NCI-H2107 treated with DMSO at 0.1 percent for 48 hours (cell line): Measurements from ENCODE around the gene ZBTB16.

Source experiments
- DNase-seq: peaks from one replicate; lab custom pipeline; 2025; ENCODE audit not compliant: unreplicated experiment; lab: John Stamatoyannopoulos, UW

ZBTB16 gene

DNA sequence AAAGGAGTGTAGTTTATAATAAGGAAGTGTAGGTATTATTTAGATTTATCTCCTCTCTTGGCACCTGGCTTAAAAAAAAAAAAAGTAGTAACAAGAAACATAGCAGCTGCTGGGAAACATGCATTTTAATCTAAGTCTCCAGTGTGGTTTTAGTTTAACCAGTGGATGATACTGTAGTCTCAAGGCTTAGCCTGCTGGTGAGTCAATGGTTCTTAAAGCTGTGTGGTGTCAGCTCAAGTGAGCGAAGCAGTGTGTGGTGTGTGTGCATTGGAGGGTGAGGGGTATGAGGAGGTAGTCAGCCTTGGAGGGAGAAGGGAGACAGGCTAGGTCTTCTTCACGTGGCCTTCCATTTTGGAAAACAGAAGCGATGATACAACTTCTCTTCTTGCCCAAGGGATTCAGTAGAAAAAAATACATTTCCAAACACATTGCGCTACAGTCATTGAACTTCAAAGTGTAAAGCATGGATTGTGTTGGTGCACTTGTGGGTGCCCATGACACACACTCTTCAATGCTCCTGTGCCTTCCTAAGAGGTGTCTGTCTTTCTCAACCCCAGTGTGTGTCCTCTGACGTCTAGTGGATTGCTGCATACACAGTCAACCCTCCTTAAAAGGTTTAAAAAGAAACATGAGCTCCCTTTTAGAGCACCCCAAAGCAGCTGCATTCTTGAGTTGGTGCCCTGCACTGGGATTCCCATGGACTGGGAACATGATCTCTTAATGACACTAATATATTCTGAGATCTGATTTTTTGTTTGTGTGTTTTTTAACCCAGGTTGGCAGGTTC, 40.1 kb downstream of the ZBTB16 start:
- DNase-seq, result peak; percentile 45

DNA sequence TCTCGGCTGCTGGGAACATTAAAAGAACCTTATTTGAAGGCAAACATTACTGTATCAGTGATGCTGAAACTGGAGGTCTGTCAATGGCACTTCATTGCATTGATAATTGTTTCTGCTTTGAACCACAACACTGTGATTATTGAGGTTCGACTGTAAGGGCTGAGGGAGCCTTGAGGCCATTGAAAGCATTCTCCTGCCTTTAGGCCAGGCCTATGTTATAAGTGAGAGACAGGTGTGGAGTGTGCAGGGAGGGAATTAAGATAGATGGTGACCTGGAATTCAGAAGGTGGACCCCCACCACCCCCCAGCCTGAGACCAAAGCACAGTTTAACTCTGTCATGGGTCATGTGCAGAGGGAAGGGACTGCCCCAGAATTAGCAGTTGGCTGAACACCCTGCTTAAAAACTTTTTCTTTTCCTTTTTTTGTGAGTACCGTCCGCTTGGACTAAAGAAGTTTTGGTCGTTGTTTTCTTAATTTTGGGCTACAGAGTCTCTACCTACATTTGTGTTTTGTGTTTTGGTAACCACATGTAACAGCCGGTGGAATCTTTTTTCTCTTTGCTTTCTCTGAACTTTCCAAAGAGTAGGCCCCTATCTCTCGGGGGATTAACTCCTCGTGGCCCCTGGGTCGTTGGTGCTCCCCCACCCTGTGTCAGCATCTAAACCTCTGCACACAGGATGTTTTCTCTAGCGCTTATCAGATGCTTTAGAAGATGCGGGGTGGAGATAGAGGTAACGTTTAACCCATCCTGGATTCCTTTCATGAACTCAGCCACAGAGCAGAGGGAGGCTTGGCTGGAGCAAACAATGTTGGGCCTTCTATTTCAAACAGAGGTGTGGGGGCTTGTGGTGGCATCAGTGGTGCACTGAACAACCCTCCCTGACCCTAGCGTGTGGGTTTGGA, 43.7 kb downstream of the ZBTB16 start:
- no peak for DNase-seq

DNA sequence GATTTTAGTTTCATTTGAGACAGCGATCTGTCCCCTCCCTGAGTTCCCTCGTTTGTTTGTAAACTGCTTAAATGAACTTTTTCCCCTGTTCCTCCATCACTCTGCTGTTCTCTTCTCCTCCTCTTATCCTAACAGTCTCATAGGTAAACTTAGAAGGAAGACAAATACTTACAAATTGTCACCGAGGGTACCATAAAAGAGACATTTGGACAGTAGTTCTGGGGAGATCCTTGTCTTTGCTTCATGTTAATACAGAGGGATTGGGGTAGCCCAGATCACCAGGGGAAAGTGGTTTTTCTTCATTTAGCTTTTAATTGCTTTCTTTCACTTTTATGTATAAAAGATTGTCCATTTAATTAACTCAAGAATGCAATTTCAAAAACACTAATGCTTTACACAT, 46.1 kb downstream of the ZBTB16 start:
- no peak for DNase-seq

DNA sequence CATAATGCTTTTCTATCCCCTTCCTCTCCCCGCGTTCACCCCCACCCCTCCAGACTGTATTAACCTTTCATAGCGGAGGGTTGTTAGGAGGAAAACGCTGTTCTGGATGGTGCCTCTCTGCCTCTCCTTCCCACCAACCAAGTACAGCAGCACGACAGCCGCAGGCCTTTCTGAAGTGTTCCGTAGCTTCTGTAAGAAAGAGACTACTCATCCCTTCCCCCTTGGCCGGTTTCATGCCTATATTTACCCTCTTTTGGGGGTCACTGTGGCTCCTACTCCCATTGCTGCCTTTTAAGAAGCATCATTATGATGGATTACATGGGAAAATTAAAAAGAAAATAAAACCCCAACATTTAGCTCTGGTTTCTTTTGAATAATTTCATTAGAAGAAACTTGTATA, 46.5 kb downstream of the ZBTB16 start:
- no peak for DNase-seq

DNA sequence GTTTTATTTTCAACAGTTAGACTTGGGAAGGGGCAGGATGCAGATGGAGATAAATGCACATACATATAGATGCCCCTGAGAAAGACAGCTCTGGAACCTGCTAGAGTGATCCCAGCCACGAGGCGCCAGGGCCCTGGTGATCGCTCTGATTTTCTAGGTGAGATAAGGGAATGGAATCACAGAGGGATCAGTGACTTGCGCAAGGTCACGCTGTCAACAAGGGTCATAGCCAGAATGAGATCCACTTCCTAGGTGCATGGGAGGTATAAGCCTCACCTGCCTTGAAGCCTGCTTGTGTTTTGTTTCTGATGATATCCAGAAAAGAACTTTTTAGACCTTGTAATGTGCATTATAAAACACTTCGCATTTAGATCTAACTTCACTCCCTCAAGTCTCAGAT, 47.5 kb downstream of the ZBTB16 start:
- no peak for DNase-seq

DNA sequence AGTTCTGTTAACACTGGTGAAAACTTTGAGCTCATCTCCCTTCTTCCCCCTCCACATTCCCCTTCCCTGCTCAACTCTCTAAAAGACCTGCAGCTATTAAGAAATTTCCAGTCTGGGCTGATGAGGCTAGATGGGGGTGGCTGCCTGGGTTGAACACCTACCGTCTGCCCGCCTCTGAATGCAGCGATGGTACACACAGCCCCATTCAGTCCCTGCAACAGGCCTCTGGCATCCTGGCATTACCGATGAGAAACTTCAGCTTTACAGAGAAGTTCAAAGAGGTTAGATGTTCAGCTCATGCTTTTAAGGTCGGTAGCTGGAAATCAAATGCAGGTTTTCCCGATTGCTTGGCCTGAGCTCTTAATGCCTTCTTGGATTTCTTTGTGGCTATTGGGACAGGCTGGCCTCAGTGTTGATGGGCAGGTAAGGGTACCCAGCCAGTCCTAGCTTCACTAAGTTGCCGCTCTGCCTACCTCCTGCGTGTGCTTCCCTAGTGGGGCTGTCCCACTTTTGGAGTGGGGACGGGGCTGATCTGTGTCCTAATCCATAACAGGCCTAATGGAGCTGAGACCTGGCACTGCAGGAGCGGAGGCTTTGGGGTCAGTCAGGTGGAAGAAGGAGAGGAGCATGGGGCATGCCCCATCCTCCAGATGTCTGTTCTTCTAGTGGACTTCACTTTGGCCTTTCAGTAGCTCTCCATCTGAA, 49.1 kb downstream of the ZBTB16 start:
- DNase-seq, result no peak

DNA sequence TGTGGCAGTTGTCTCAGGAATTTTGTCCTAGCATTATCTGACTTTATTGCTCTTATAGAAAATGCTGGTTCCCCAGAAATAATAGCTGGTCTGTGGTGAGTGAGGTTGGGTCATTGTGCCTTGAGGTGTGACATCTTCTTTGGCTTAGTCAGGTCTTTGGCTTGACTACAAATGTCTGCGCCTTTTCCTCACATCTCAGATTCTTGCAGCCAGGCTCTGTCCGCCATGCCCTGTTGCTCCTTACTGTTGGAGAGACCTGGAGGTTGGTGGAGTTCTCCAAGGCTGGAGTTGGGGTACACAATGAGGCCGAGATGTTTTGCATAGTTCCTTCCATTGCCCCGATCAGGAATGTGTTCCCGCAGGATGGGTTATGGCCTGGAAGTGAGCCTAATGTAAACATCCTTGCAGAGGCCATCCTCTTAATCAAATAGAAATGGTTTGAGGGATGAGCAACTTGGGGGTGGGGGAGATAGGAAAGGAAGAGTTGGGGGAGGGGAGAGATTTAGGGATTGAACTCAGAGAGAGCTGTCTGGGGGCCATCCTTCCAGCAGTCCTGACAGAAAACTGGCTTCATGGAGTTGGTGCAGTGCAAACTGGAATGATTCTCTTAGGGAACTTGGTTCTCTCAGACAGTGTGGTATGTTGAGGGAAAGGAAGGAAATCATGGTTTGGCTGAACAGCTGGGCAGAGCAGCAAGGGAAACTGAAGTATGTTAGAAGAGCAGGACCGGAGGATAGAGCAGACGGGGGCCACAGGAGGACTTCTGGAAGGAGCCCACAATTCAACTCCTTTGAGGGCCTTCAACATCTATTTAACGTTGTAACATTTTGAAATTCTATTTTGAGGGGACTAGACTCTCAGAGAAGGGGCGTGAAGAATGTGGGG, 49.9 kb downstream of the ZBTB16 start:
- no peak for DNase-seq

DNA sequence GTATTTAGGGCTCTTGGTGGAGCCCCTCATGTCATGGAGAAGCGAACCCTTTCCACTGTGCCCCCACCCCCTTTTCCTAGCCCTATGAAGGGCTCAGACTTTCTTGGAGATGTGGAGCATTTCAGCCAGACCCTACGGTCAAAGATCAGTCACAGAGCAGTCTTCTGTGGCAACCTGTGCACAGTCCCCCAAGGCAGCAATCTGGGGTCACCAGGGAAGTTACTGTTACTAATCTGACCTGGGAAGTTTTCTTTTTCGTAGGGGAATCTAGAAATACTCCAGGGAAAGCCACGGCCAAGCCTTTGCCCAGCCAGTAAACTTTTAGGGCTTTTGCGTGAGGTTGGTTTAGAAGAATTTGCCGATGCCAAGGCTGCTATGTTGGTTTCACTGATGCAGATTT, 50.6 kb downstream of the ZBTB16 start:
- no peak for DNase-seq

DNA sequence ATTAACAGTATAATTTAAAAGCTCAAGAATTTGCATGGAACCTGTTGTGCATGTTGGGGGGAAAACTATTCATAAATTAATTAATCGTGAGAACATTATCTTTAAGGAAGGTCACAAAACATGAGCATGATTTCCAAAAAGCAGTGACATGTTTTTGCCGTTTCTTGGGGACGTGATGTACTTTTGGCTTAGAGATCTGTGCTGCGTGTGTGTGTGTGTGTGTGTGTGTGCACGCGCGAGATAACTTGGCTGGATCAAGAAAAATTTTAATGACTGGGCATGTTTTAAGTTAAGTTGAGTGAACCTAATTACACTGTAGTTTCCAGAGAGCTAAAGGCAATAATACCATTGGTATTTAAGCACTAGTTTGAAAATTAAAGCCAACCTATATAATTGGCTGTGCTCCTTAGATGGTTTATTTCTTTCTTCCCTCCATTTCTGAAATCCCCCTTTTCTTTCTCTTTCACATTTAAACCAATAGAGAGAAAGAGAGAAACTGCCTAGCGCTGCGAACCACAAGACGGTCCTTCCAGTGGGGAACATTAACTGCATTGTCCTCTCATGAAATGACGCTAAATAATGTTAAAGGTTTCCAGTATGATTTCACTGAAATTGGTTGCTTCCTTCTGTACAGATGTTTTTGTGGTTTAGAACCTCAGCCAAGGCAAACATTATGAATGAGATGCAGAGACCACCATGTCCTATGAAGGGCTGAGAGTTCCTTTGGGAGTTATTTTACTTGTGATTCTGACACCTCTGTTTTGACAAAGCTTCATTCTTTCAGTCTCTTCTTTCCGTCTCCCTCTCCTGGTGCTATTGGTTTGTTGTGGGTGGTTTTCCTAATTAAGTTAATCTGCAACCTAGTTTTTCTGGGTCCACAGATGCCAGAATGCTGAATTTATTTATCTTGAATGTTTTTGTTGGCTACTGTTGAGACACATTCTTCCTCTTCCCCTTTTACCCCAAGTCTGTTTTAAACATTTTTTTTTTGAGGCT, 51.7 kb downstream of the ZBTB16 start:
- DNase-seq, result no peak

DNA sequence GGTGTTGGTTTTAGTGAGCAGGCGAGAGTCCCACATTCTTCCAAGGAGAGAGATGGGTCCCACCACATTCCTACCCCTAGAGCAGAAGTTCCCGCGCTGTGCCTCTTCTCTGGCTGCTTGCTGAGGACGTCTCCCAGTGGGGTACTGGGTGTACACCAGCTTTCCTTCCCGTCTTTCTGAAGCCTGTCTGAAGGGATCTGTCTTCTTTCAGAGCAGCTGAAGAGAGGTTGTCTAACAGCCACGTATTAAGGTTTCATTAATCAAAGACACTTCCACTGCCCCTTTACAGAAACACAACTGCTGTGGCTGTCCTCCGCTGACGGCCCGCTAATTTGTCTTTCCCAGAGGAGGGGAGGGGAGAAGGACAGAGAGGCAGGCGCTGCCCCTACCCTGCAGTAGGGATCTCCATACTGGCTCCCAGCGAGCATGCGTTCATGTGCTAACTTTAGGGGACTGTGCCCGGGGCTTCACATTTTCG, 56.0 kb downstream of the ZBTB16 start:
- DNase-seq, result no peak

DNA sequence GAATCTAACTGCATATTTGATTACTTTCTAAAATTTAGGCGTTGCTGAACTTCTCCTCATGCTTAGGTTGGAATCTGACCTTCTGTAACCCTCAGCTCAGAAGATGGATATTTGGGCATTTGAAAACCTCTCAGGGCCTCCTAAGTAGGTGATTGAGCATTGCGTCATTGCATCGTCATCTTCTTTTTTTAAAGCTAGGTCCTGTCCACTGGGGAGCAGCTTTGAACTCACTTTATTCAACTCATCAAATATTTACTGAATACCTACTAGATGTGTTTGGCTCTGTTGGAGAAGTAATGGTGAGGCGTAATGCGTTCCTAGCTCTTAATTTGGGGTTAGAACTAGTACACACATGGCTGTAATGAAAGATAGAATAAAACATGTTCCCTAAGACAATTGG, 56.8 kb downstream of the ZBTB16 start:
- DNase-seq, result no peak

DNA sequence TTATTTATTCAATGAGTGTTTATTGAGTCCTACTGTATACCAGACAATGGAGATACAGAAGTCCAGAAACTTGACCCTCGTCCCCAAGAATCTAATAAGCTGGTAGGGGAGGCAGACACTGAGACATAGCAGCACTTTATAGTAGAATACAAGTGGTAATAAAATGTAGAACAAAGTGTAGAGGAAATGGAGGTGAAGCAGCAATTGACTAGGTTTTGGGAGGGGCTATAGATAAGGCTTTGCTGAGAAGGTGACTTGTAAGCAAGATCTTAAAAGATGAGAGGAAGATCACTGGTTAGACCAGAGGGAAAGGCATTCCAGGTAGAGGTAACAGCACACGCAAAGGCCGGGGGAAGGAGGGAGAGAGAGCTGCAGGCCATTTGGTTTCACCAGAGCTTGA, 57.3 kb downstream of the ZBTB16 start:
- DNase-seq, result no peak

DNA sequence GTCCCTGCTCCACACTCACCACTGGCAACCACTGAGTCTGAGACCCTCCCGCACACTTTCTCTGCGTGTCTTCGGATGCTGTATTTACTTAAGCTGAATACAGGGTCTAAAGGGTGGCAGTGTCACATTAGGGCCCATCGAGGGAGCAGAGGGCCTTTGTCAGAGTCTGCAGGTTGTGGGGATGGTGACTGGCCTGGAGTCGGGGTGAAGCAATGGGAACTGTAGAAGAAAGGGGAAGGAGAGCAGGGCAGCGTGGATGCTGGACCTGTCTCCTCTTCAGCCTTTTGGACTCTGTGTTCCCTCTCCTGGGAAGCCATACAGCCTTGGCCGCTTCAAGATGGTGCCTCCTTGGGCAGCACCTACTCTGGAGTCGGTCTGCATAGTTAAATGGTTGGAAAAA, 61.1 kb downstream of the ZBTB16 start:
- DNase-seq, result no peak

DNA sequence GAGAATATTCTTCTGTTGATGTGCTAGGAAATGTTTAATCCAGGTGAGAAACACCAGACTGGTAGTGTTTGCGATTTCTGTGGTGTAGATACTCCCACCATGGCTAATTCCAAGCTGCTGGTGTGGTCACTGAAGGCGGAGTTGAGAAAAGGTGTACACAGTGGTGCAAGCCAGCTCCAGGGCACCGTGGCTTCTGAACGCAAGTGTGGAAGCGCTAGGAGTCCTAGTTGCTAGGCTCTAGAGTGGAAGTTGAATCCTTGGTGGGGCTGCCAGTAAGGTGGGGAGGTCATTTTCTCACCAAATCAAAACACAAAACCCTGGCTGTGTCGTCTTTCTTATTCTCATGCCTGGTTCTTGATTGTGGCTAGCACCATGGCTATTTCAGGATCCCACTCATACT, 61.6 kb downstream of the ZBTB16 start:
- no peak for DNase-seq

DNA sequence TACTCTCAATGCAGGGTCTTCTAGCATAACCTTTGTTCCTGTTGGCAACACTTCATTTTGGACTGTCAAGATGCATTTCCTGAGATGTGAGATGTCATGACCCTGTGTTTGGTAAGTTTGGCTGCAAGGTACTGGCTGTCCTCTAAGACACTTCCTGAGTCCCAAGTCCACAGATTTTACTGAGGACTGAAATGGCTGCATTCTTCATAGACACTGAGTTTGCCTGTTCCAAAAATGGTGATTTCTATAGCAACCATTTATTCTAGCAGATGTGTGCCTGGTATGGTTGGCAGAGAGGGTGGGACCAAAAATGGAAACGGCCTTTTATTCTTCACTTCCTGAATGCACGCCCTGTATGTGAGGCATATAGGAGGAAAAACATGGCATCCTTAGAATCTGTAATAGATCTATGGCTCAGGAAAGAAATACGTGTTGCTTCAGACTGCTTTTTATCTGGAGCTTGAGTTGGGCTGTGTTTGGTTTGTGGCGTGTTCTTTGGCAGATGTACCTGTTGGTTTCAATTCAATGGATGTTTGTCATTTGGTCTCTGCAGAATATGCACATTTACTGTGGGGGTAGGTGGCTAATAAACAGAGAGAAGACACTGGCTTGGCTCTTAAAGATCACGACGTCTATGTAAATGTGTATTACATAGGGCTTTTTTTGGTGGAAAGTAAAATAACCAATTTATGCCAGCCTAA, 62.4 kb downstream of the ZBTB16 start:
- no peak for DNase-seq

DNA sequence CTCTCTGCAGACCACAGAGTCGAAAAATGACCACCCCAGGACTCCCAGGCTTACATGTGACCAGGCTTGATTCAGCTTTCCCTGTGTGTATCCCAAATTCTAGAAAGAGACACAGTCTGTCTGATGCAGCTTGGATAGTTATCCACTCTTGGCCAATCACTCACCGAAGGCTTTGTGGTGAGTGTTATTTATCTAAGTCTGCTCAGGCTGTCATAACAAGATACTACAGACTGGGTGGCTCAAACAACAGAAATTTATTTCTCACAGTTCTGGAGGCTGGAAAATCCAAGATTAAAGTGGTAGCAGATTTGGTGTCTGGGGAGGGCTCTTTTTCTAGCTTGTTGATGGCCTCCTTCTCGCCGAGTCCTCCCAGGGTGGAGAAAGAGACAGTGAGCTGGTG, 63.2 kb downstream of the ZBTB16 start:
- DNase-seq, result no peak

DNA sequence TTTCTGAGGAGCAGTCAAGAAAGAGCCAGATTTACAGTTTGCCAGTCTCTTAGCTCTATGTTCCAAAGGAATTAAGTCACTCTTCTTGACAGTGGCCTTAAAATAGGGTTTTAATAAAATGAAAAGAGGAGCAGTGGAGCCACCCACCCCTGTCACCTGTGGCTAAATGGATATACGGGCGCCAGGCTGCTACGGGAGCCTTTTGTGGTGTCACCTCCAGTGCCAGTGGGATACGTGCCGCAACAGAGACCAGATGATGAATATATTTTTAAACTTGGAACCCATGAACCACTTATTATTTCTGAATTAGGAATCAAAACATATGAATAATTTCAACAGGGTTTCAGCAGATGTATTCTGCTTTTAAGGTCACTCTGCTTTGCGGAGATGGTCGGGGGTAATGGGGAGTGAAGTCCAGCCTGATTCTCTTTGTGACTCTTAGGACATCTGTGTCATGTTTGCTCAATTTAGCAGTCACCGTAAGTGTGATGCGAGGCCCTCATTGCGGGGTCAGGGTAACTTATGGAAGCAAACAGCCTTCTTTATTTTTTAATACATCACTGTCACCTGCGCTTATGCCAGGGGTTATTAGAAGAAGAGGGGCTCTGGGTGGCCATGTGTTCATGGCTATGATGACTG, 64.3 kb downstream of the ZBTB16 start:
- DNase-seq, result no peak

DNA sequence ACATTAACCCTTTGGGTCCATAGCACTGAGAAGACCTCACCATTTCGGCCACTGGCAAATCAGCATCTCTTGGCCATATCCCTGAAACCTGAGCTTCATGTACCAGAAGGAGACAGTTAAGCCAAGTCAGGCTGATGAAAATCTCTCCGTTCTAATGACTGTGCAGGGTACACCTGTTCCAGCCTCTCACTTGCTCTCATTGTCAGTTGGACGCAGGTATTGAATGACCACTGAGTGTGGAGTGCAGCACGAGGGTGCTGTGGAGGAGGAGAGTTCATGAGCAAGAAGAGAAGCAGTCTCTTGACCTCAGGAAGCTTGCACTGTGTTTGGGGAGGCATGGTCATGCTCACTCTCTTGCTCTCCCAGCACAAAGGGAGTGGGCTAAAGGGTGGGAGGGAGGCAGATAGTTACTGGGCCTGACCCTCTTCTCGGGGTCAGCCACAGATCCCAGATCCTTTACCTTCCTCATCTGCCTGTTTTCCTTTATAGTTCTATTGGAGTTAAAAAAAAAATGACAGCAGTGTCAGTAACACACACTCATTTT, 65.2 kb downstream of the ZBTB16 start:
- DNase-seq, result no peak
